ENCODE measurements around the gene MYEF2.

DNA sequence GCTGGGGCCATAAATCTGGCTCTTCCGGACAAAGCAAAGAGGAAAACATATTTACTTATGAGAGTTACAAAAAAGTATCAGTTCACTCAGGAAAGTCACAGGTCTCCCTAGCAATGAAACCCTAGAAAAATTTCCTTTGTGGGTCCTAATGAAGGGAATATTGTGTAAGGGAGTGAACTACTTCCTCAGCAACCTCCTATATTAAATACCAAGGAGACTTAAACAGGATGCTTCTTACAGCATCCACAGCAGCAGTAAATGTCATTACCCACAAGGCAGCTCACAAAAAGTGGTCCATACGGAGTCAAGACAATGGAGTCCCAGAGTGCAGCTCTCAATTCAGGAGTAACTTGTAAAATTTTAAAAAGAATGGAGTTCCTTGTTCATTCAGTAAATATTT is 72.2 kb downstream of the MYEF2 start:
- TF ChIP-seq, protein P1, sequence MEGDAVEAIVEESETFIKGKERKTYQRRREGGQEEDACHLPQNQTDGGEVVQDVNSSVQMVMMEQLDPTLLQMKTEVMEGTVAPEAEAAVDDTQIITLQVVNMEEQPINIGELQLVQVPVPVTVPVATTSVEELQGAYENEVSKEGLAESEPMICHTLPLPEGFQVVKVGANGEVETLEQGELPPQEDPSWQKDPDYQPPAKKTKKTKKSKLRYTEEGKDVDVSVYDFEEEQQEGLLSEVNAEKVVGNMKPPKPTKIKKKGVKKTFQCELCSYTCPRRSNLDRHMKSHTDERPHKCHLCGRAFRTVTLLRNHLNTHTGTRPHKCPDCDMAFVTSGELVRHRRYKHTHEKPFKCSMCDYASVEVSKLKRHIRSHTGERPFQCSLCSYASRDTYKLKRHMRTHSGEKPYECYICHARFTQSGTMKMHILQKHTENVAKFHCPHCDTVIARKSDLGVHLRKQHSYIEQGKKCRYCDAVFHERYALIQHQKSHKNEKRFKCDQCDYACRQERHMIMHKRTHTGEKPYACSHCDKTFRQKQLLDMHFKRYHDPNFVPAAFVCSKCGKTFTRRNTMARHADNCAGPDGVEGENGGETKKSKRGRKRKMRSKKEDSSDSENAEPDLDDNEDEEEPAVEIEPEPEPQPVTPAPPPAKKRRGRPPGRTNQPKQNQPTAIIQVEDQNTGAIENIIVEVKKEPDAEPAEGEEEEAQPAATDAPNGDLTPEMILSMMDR (IDR thresholded peaks at IDR 0.05), result no peak
- TF ChIP-seq POLR2A (IDR thresholded peaks at IDR 0.05), result no peak

Measured in esophagus squamous epithelium (tissue), 4 donors.